Type B pancreatic cell (in vitro differentiated cells): Measurements from ENCODE around the gene ZNF304. TPM values are rescaled to one million over a fixed set of nuclear protein-coding genes. Genes with fewer than 3 reads are reported as not detected.

Source experiments
- DNase-seq: peaks from one replicate; pipeline ENCODE4 v3.0.0; 2021; ENCODE audit warnings: mixed read lengths; ENCODE audit not compliant: unreplicated experiment; ENCODE audit errors: extremely low spot score
- H3K27ac Mint-ChIP-seq: 2 replicates; pipeline ENCODE4 v1.8.0; 2021; ENCODE audit warnings: mild to moderate bottlenecking, mixed read lengths
- H3K27me3 Mint-ChIP-seq: 2 replicates; pipeline ENCODE4 v1.8.0; 2021; ENCODE audit warnings: mixed read lengths
- H3K36me3 Mint-ChIP-seq: 2 replicates; pipeline ENCODE4 v1.8.0; 2021; ENCODE audit warnings: mixed read lengths
- H3K4me1 Mint-ChIP-seq: one replicate; pipeline ENCODE4 v1.8.0; 2021; ENCODE audit warnings: mixed read lengths; ENCODE audit not compliant: unreplicated experiment
- H3K4me3 Mint-ChIP-seq: 2 replicates; pipeline ENCODE4 v1.8.0; 2021; ENCODE audit warnings: mild to moderate bottlenecking, mixed read lengths
- H3K9me3 Mint-ChIP-seq: 2 replicates; pipeline ENCODE4 v1.8.0; 2021; ENCODE audit warnings: mixed read lengths
- total RNA-seq: library from RNA; stranded (reverse); gene quantifications from 2 replicates; pipeline ENCODE4 v1.2.1, GENCODE V29; 2021; ENCODE audit warnings: low replicate concordance
- TF ChIP-seq, protein P1 (sequence below): fragments of 200-600 bp; sonication (generic); conservative IDR thresholded peaks from 2 replicates; pipeline ENCODE4 v1.5.0; 2021; ENCODE audit warnings: antibody characterized with exemption, mild to moderate bottlenecking

ZNF304 gene
- total RNA-seq, 1 donor from 2014 or later = 12.1 TPM

- Mint-ChIP-seq H3K4me1 (no peaks in the 10 kb centered on the region), H3K27me3 (peaks cover 45% of the 10 kb centered on the region), H3K4me3 (no peak overlapping the region), H3K36me3 (peaks cover 4% of the 10 kb centered on the region), H3K9me3 (peaks cover 4% of the 10 kb centered on the region), H3K27ac (no peak overlapping the region)
- TF ChIP-seq, protein P1, sequence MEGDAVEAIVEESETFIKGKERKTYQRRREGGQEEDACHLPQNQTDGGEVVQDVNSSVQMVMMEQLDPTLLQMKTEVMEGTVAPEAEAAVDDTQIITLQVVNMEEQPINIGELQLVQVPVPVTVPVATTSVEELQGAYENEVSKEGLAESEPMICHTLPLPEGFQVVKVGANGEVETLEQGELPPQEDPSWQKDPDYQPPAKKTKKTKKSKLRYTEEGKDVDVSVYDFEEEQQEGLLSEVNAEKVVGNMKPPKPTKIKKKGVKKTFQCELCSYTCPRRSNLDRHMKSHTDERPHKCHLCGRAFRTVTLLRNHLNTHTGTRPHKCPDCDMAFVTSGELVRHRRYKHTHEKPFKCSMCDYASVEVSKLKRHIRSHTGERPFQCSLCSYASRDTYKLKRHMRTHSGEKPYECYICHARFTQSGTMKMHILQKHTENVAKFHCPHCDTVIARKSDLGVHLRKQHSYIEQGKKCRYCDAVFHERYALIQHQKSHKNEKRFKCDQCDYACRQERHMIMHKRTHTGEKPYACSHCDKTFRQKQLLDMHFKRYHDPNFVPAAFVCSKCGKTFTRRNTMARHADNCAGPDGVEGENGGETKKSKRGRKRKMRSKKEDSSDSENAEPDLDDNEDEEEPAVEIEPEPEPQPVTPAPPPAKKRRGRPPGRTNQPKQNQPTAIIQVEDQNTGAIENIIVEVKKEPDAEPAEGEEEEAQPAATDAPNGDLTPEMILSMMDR = no peak
- DNase-seq = no peak
Observed at GRCh38 chr19:57310792-57311191, 40.3 kb upstream of the ZNF304 start.

DNA sequence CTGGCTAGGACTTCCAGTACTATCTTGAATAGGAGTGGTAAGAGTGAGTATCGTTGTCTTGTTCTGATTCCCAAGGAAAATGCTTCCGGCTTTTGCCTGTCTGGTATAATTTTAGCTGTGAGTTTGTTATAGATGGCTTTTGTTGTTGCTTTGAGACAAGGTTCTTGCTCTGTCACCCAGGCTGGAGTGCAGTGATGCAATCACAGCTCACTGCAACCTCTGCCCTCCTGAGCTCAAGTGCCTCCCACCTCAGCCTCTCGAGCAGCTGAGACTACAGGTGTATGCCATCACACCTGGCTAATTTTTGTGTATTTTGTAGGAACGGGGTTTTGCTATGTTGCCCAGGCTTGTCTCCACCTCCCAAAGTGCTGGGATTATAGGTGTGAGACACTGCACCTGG is 36.9 kb upstream of the ZNF304 start:
- DNase-seq = no peak
- Mint-ChIP-seq H3K4me3 (no peak overlapping the region), H3K27me3 (peaks cover 64% of the 10 kb centered on the region), H3K36me3 (peaks cover 4% of the 10 kb centered on the region), H3K4me1 (no peaks in the 10 kb centered on the region), H3K9me3 (peaks cover 4% of the 10 kb centered on the region), H3K27ac (no peak overlapping the region)
- TF ChIP-seq, protein P1 = no peak

DNA sequence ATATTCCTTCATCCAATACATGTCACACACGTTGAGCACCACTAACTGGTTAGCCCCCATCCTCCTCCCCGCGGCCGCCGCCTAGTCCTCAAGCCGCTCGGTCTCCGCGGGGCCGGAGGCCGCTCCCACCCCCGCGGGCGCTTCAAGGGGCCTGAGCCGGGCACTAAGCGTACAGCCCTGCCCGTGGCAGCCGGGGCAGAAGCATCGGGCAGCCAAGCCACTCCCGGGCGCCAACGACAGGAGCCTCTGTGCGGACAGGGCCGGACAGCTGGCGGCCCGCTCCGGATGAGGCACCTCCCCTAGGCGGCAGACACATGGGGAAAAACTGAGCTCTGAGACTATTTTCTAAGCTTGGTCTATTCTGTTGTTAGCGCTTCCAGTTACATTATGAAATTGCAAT is 33.6 kb upstream of the ZNF304 start:
- no peaks in the 10 kb centered on the region for H3K9me3 Mint-ChIP-seq
- H3K4me1 Mint-ChIP-seq = peaks cover 13% of the 10 kb centered on the region
- H3K4me3 Mint-ChIP-seq = no peak overlapping the region
- no peak overlapping the region for H3K27ac Mint-ChIP-seq
- TF ChIP-seq, protein P1 = no peak
- H3K36me3 Mint-ChIP-seq = no peaks in the 10 kb centered on the region
- peaks cover 51% of the 10 kb centered on the region for H3K27me3 Mint-ChIP-seq
- no peak for DNase-seq

DNA sequence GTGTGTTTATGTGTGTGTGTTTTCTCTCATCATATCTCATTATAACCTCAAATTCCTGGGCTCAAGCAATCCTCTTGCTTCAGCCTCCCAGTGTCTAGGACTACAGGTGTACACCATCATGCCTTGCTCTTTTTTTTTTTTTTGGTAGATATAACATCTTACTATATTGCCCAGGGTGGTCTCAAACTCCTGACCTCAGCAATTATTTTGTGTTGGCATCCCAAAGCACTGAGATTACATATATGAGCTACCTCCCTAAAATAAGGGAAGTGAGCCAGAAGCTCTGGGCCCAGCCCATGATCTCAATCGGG is 31.2 kb upstream of the ZNF304 start:
- TF ChIP-seq, protein P1 = no peak
- Mint-ChIP-seq H3K4me1 (peaks cover 17% of the 10 kb centered on the region), H3K27ac (peak overlapping the region; percentile 97), H3K9me3 (no peaks in the 10 kb centered on the region), H3K36me3 (peaks cover 6% of the 10 kb centered on the region), H3K4me3 (peak overlapping the region; percentile 89), H3K27me3 (peaks cover 28% of the 10 kb centered on the region)
- DNase-seq = no peak

DNA sequence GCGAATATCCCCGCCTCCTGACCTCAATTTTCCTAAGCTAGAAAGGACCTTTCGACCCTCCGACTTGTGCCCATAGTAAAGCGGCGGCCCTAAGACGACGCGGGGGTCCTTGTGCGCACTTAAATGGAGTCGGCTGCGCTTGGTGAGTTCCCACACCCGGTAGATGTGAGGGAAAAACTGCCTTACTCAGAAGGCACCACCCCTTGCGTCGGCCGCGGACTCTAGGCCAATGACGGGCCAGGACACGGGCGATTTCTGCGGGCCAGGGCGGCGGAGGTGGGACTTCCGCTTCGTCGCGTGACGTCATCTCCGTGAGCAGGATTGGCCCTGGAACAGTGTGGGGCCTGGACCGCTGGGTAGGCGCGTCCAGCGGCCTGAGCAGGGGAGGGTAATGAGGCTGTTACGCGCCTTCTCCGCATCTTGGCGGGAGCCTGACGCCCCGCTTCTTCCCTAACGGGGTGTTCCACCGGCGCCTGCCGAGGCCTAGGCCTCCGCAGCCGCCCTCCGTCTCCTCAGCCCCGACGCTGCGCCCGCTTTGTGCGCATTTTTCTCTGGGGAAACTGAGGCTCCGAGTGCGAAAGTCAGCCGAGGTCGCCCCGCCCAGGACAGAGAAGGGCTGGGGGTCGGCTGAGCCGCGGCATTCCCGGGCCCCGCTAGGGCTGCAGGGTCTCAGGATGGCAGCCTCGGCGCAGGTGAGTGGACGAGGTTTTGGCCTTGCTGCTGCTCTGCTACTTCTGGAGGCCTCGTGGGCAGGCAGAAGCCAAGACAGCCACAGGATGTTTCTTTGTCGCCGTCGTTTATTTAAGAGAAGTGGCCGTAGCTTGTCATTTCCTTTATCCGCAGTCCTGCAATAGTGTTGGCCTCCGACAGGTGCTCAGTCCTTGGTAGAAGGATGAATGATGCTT is 30.6 kb upstream of the ZNF304 start, which contains the start of gene ZNF543:
Gene ZNF543 (plus strand): TSS at position 293 of the 905 bp plus-strand sequence. CDS start 382 bp downstream, at position 675.
- peak within 1 kb of the TSS; percentile 89 for H3K4me3 Mint-ChIP-seq
- peaks cover 17% of the 10 kb centered on the region for H3K4me1 Mint-ChIP-seq
- TF ChIP-seq, protein P1 = no peak
- H3K27ac Mint-ChIP-seq = peak within 1 kb of the TSS; percentile 97
- no peaks in the 10 kb centered on the region for H3K9me3 Mint-ChIP-seq
- peaks cover 22% of the 10 kb centered on the region for H3K27me3 Mint-ChIP-seq
- DNase-seq = peak; percentile 95
- peaks cover 9% of the 10 kb centered on the region for H3K36me3 Mint-ChIP-seq
